Endothelial cell (in vitro differentiated cells): ENCODE data around the gene MUC22. TPM values are rescaled to one million over a fixed set of nuclear protein-coding genes. Genes with fewer than 3 reads are reported as not detected.
"Not testable (repeated sequence)": the region's sequence is repeated elsewhere in the genome, so short reads cannot be mapped to it uniquely, and the experiment has no call there.

Experiments used
- DNase-seq: peaks from one replicate; pipeline ENCODE4 v3.0.0; 2021; ENCODE audit warnings: low spot score
- H3K27ac Mint-ChIP-seq: one replicate; pipeline ENCODE4 v1.8.0; 2021; ENCODE audit warnings: mixed read lengths, inconsistent platforms; ENCODE audit not compliant: unreplicated experiment
- H3K27me3 Mint-ChIP-seq: one replicate; pipeline ENCODE4 v1.8.0; 2021; ENCODE audit warnings: mild to moderate bottlenecking, moderate library complexity, mixed read lengths, inconsistent platforms; ENCODE audit not compliant: unreplicated experiment
- H3K36me3 Mint-ChIP-seq: one replicate; pipeline ENCODE4 v1.8.0; 2021; ENCODE audit warnings: mild to moderate bottlenecking, low read depth, mixed read lengths, inconsistent platforms; ENCODE audit not compliant: unreplicated experiment
- H3K4me1 Mint-ChIP-seq: one replicate; pipeline ENCODE4 v1.8.0; 2021; ENCODE audit warnings: mild to moderate bottlenecking, mixed read lengths, inconsistent platforms; ENCODE audit not compliant: unreplicated experiment
- H3K4me3 Mint-ChIP-seq: one replicate; pipeline ENCODE4 v1.8.0; 2021; ENCODE audit warnings: mild to moderate bottlenecking, mixed read lengths, inconsistent platforms; ENCODE audit not compliant: unreplicated experiment
- H3K9me3 Mint-ChIP-seq: one replicate; pipeline ENCODE4 v1.8.0; 2021; ENCODE audit warnings: mixed read lengths, inconsistent platforms; ENCODE audit not compliant: unreplicated experiment
- total RNA-seq: library from RNA; stranded (reverse); fragmentation: NEBNext Ultra II Directional; extraction: Animal tissue kit (Norgen Biotek cat#: 25700); gene quantifications from one replicate; pipeline ENCODE4 v1.2.1, GENCODE V29; 2021; ENCODE audit not compliant: unreplicated experiment
- TF ChIP-seq, protein P1 (sequence below): fragments of 200-600 bp; sonication (generic); IDR thresholded peaks from one replicate; pipeline ENCODE4 v1.5.0; 2021; ENCODE audit warnings: antibody characterized with exemption; ENCODE audit not compliant: unreplicated experiment

Gene MUC22
- total RNA-seq, 1 donor from 2014 or later: not detected

DNA sequence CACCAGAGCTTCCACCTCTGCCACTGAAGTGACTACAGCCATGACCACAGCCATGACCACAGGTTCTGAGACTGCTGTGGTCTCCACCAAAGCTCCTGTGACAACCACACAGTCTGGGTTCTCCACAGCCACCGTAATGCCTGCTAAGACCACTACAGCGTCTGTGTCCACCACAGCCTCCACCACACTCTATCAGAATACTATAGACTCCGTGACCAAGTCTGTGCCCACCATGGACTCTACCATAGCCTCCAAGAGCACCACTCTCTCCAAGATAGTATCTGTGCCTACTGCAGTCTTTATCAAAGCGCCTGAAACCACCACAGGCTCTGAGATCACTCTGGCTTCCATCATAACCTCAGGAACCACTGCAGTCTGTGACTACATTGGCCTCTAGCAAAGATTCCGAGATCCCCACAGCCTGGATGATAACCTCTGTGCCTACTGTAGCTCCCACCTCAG, 45.1 kb upstream of the MUC22 start:
- Mint-ChIP-seq H3K27me3 (peaks cover 6% of the 10 kb centered on the region), H3K9me3 (no peaks in the 10 kb centered on the region), H3K4me1 (no peaks in the 10 kb centered on the region), H3K27ac (no peak overlapping the region), H3K4me3 (no peak overlapping the region), H3K36me3 (peaks cover 6% of the 10 kb centered on the region)
- DNase-seq: no peak
- TF ChIP-seq, protein P1, sequence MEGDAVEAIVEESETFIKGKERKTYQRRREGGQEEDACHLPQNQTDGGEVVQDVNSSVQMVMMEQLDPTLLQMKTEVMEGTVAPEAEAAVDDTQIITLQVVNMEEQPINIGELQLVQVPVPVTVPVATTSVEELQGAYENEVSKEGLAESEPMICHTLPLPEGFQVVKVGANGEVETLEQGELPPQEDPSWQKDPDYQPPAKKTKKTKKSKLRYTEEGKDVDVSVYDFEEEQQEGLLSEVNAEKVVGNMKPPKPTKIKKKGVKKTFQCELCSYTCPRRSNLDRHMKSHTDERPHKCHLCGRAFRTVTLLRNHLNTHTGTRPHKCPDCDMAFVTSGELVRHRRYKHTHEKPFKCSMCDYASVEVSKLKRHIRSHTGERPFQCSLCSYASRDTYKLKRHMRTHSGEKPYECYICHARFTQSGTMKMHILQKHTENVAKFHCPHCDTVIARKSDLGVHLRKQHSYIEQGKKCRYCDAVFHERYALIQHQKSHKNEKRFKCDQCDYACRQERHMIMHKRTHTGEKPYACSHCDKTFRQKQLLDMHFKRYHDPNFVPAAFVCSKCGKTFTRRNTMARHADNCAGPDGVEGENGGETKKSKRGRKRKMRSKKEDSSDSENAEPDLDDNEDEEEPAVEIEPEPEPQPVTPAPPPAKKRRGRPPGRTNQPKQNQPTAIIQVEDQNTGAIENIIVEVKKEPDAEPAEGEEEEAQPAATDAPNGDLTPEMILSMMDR: no peak

DNA sequence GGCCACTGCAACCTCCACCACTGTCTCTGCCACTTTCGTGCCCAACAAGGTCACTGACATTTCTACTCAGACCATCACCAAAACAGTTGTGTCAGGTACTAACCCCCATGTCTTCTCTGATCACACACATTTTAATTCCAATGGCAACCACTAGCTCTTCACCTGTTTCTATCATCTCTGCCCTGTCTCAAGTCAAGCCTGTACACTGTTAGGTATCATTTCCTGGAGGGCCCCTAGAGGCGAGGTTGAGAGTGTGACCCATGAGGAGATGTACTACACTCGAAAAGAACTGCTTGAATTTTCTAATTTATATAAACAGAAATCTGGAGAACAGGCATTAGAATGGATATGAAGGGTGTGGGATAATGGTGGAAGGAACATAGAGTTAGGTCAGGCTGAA, 44.1 kb upstream of the MUC22 start:
- DNase-seq: no peak
- Mint-ChIP-seq H3K36me3 (peaks cover 6% of the 10 kb centered on the region), H3K4me3 (no peak overlapping the region), H3K27me3 (peaks cover 6% of the 10 kb centered on the region), H3K27ac (no peak overlapping the region), H3K4me1 (no peaks in the 10 kb centered on the region), H3K9me3 (no peaks in the 10 kb centered on the region)
- TF ChIP-seq, protein P1: no peak

DNA sequence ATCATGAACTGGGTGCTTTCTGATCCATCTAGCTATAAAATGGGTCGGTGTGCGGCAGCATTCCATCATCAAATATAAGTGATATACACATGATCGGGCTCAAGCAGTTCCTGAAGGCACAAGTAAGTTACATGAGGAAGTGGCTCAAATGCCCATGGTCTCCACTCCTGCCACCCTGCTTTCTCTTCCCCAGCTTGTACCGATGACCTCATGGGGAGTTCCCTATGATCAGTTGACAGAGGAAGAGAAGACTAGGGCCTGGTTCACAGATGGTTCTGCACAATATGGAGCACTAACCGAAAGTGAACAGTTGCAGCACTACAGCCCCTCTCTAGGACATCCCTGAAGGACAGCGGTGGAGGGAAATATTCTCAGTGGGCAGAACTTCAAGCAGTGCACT, 41.1 kb upstream of the MUC22 start:
- H3K4me3 Mint-ChIP-seq, H3K4me1 Mint-ChIP-seq, DNase-seq, H3K36me3 Mint-ChIP-seq, H3K27me3 Mint-ChIP-seq, H3K9me3 Mint-ChIP-seq, H3K27ac Mint-ChIP-seq: not testable (repeated sequence)

DNA sequence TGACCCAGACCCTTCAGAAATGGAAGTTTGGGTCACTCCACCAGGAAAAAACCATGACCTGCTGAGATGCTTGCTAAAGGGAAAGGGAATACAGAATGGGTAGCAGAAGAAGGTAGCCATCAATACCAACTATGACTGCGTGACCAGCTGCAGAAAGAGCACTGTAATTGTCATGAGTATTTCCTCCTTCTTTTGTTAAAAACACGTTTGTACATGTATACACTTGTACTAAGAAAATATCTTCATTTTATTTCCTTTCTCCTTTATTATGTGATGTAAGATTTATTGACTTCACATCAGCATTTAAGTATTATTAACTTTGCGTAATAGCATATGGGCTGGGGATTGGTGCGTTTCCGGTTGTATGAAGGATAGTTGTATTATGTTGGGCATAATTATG, 39.3 kb upstream of the MUC22 start:
- no peak overlapping the region for H3K4me3 Mint-ChIP-seq
- no peaks in the 10 kb centered on the region for H3K9me3 Mint-ChIP-seq
- TF ChIP-seq, protein P1: no peak

DNA sequence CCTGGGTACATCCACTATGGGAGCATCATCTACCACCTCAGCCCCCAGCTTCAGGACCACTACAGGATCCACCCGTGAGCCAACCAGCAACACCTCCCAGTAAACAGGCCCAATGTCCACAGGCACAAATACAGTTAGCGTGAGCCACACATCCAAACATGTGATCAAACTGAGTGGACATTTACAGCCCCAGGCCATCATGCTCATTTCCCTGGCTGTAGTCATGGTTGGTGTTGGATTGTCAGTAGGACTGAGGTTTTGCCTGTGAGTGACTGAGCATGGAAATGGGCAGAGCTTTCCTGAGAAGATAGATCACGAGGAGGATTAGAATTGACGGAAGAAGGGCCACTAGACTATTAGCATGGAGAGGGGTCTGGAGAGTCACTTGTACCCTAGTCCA, 37.5 kb upstream of the MUC22 start:
- Mint-ChIP-seq H3K27me3 (peaks cover 4% of the 10 kb centered on the region), H3K36me3 (no peaks in the 10 kb centered on the region), H3K9me3 (no peaks in the 10 kb centered on the region), H3K4me3 (no peak overlapping the region), H3K27ac (no peak overlapping the region), H3K4me1 (peaks cover 2% of the 10 kb centered on the region)
- DNase-seq: no peak
- TF ChIP-seq, protein P1: no peak

More for the DNA sequence above, 39.3 kb upstream of the MUC22 start:
- no peaks in the 10 kb centered on the region for H3K36me3 Mint-ChIP-seq
- peaks cover 4% of the 10 kb centered on the region for H3K27me3 Mint-ChIP-seq
- no peak for DNase-seq
- peaks cover 2% of the 10 kb centered on the region for H3K4me1 Mint-ChIP-seq
- no peak overlapping the region for H3K27ac Mint-ChIP-seq
